Measurements from ENCODE around the gene DTX4. TPM values are rescaled to one million over a fixed set of nuclear protein-coding genes. Genes with fewer than 3 reads are reported as not detected.

Gene DTX4
- total RNA-seq = 5.3 and 6.2 TPM in 2 replicates

DNA sequence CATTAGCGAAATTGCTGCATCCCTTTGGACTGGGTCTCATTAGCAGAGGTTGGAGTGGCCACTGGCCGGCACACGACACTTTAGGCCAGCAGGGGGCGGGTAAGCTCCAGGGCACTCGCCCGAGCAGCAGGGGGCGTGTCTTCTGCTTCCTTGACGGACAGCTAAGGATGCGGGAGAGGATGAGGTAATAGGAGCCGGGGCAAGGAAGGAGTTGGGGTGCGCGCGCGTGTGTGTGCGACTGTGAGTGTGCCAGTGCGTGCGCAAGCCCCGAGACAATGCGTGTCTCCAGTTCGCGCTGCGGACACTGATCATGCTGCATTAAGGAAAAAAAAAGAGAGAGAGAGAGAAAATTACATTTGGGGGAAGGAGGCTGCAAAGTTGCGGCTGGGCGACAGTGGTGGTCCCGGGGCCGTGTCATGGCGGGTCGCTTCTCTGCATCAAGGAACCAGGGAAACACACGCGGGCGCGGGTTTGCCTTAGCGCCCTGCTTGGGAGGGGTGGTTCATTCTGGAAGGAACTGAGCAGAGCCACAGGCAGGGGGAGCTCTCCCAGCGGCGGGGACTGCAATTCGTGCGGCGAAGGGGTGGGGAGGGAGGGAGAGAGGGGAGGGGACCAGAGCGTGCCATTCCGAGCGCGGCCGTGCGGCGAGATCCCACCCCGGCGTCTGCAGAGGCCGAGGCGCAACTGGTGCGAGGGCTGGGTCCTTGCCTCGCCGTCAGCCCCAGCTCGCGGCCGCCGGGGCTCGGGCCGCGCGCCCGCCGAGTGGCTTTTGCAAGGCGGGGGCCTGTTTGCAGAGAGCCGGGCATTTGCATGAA, at the start of gene DTX4:
Gene DTX4 (plus strand): TSS at position 625 of the 815 bp plus-strand sequence. CDS start 464 bp downstream, outside the sequence.

DNA sequence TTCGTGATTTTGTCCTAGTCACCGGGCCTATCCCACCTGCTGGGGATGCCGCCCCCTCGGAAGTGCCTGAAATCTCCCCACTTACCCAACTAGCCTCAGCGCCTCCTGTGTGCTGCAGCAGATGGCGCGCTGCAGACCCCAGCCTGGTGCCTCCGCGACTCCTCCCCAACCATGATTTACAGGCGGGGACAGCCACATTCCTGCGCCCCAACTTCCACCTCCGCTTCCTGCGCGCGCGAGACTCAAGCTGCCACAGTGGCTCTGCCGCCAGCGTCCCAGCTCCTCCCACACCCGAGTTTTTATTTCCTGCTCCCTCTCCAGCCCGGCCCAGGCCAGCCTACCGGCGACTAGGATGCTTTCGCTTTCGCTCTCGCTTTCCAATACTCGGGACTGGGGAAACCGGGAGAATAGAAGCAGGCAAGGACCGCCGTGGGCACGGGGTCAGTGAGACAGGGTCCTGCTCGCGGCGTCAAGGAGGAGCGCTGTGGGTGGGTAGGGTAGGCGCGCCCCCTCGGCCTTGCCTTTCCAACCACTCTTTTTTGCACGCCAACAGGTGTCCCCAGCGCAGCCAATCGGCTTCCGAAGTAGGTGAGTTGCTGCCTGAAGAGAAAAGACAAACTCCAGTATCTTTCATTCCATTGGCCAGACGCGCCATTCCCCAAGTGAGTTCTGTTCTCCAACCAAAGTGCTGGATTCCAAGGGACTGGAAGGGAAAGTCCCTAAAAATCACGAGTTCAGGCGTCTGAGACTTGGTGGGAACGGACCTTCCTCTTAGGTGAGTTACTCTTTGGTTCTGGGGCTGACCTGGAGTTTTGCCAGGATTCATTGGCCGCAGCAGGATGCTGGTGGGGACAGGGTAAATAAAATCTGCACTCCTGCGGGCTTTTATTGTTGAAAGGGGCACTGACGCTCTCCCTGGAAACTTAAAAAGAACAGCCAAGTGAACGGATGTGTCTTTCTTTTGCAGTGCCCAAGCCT, 29.1 kb upstream of the DTX4 start, which contains the start of gene FAM111A:
Gene FAM111A (plus strand): TSS at position 327 of the 978 bp plus-strand sequence. CDS start 6,017 bp downstream, outside the sequence.

DNA sequence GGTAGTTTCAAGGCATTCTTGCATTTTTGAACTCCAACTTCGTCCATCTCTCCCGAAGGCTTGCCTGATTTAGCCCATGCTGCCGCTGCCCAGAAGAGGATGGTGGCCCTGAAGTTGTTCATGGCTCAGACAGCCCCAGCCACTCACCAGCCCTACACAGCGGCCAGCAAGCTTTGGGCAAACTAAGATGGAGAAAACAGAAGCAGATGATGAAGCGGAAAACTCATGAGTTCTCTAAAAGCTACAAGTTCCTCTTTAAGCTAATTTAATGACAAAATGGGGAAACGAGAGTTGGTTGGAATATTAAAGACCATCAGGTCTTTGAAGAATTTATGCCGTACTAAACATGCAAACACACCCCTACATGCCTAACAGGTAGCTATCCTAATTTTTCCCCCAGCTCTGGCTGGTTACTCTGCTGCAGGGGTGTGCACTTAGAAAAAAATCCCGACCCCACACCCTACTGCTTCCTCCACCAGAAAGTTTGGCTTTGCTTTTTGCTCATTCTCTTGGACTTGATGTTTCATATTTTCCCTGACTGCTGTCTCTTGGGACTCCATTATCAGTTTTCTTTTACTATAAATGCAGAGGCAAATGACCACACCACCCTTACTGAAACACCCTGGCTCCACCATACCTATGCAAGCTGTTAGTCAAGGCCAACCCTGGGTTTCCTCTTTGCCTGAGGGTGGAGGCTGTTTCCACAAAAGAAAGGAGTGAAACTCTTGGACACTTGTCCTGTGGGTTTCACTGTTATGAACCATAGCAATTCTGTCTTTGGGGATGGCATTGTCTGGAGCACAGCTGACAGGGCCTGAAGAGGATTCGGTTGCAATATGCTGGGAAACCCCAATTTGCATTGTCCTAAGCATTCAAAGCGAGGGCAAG, 41.1 kb downstream of the DTX4 start, which contains the start of gene MPEG1:
Gene MPEG1 (minus strand): TSS at position 184 of the 888 bp plus-strand sequence. CDS start 62 bp downstream, at position 122.

Other genes starting within 250 kb of the DTX4 start
- gene GLYATL1, start 232.6 kb upstream of the DTX4 start, total RNA-seq = not detected in 2 replicates
- not detected in 2 replicates for gene GLYATL1B, start 85.8 kb upstream of the DTX4 start, total RNA-seq
- 0.29 and 0.31 TPM in 2 replicates for gene FAM111B, start 64.9 kb upstream of the DTX4 start, total RNA-seq
- 14.5 and 17.3 TPM in 2 replicates for gene FAM111A, start 29.3 kb upstream of the DTX4 start, total RNA-seq
- gene MPEG1, start 40.8 kb downstream of the DTX4 start, total RNA-seq = not detected in 2 replicates
- gene OR5AN1, start 186.8 kb downstream of the DTX4 start, total RNA-seq = not detected in 2 replicates